Measurements from ENCODE around the gene PIANP.

GRCh38 chr12:6708960-6709394, 8.4 kb upstream of the PIANP start:
- TF ChIP-seq CTCF (IDR thresholded peaks at IDR 0.05 in 4 of 5, conservative IDR thresholded peaks at IDR 0.05 in 1 of 5): no peak
- no peak for TF ChIP-seq POLR2A (IDR thresholded peaks at IDR 0.05)
